Upper lobe of left lung (tissue), 4 donors: ENCODE data around the gene NUP214.

ENCODE experiments used
- EP300 ChIP-seq, 4 donors: sonication (generic); formaldehyde crosslinking; IDR thresholded peaks; one replicate each; pipeline ENCODE4 v1.5.1; 2017; ENCODE audit warnings: antibody characterized with exemption in 4 of 4, control low read depth in 2 of 4
- POLR2A ChIP-seq, 4 donors: fragments of 450-650 bp; IDR thresholded peaks; one replicate each; pipeline ENCODE4 v1.5.1; 2016 to 2017; ENCODE audit warnings: antibody characterized with exemption in 4 of 4, mild to moderate bottlenecking in 2 of 4
- POLR2AphosphoS5 ChIP-seq, 2 donors: sonication (generic); formaldehyde crosslinking; IDR thresholded peaks; one replicate each; pipeline ENCODE4 v1.5.1; 2017; ENCODE audit warnings: antibody characterized with exemption in 2 of 2
- TF ChIP-seq, protein P1 (sequence below), 6 experiments: fragments of 450-650 bp in 4 of 6; fragments of 200-600 bp in 2 of 6; sonication (generic) in 2 of 6; IDR thresholded peaks; one replicate each; pipeline ENCODE4 v1.5.1; 2016 to 2019; ENCODE audit warnings: antibody characterized with exemption in 6 of 6

DNA sequence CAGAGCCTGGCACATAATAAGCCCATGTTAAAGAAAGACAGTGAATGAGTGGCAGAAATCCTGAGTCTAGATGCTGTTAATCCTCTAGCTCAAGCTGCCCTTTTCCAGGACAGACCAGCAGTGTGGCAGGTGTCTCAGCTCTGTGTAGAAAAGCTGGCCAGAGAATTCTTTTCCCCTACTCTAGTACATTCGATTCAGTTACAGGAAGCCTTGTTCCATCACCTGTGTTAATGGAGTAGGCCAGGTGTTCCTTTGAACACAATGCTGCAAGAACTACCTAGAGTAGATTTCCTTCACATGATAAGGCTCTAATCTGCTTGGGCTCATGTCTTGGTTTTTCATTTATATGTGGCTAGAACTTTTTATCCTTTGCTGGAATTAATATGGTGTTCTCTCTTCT lies 52.5 kb downstream of the NUP214 start:
- TF ChIP-seq EP300 (IDR thresholded peaks at IDR 0.05) (no peak), POLR2A (IDR thresholded peaks at IDR 0.05) (no peak), POLR2AphosphoS5 (IDR thresholded peaks at IDR 0.05) (no peak)
- TF ChIP-seq, protein P1, sequence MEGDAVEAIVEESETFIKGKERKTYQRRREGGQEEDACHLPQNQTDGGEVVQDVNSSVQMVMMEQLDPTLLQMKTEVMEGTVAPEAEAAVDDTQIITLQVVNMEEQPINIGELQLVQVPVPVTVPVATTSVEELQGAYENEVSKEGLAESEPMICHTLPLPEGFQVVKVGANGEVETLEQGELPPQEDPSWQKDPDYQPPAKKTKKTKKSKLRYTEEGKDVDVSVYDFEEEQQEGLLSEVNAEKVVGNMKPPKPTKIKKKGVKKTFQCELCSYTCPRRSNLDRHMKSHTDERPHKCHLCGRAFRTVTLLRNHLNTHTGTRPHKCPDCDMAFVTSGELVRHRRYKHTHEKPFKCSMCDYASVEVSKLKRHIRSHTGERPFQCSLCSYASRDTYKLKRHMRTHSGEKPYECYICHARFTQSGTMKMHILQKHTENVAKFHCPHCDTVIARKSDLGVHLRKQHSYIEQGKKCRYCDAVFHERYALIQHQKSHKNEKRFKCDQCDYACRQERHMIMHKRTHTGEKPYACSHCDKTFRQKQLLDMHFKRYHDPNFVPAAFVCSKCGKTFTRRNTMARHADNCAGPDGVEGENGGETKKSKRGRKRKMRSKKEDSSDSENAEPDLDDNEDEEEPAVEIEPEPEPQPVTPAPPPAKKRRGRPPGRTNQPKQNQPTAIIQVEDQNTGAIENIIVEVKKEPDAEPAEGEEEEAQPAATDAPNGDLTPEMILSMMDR (IDR thresholded peaks at IDR 0.05): no peak
